ENCODE results near the gene KEL.
"Not testable (repeated sequence)": the region's sequence is repeated elsewhere in the genome, so short reads cannot be mapped to it uniquely, and the experiment has no call there.

Gene KEL

GRCh38 chr7:142992427-142992826 lies 30.3 kb upstream of the KEL start:
- DNase-seq (ENCODE audit: extremely low read depth, insufficient read length): no peak
- no peaks in the 10 kb centered on the region for H3K36me3 ChIP-seq (ENCODE audit: control insufficient read depth, insufficient read depth, low read length)
- no peaks in the 10 kb centered on the region; the same call in 1 of the 2 replicates for H3K27me3 ChIP-seq (replicated peaks; ENCODE audit: control insufficient read depth, insufficient read depth, low read length)
- TF ChIP-seq CTCF (IDR thresholded peaks at IDR 0.05; ENCODE audit: insufficient read depth, low read length, poor library complexity, severe bottlenecking): no peak
- H3K4me3 ChIP-seq (replicated peaks; ENCODE audit: low read depth, low read length): no peak overlapping the region

- no peak overlapping the region for H3K4me3 ChIP-seq (replicated peaks; ENCODE audit: low read depth, low read length)
- no peaks in the 10 kb centered on the region for H3K27me3 ChIP-seq (replicated peaks; ENCODE audit: control insufficient read depth, insufficient read depth, low read length)
- no peak for DNase-seq (ENCODE audit: extremely low read depth, insufficient read length)
- no peak for TF ChIP-seq CTCF (IDR thresholded peaks at IDR 0.05; ENCODE audit: insufficient read depth, low read length, poor library complexity, severe bottlenecking)
- H3K36me3 ChIP-seq (ENCODE audit: control insufficient read depth, insufficient read depth, low read length): no peaks in the 10 kb centered on the region
Observed at GRCh38 chr7:142984297-142984696, 22.1 kb upstream of the KEL start.

GRCh38 chr7:142983825-142984224 lies 21.7 kb upstream of the KEL start:
- no peak for TF ChIP-seq CTCF (IDR thresholded peaks at IDR 0.05; ENCODE audit: insufficient read depth, low read length, poor library complexity, severe bottlenecking)

GRCh38 chr7:142978402-142978801 lies 16.2 kb upstream of the KEL start:
- H3K4me3 ChIP-seq (replicated peaks; ENCODE audit: low read depth, low read length); H3K27me3 ChIP-seq (replicated peaks; ENCODE audit: control insufficient read depth, insufficient read depth, low read length); H3K36me3 ChIP-seq (ENCODE audit: control insufficient read depth, insufficient read depth, low read length); DNase-seq (ENCODE audit: extremely low read depth, insufficient read length): not testable (repeated sequence)

More at GRCh38 chr7:142983825-142984224, 21.7 kb upstream of the KEL start:
- no peaks in the 10 kb centered on the region for H3K27me3 ChIP-seq (replicated peaks; ENCODE audit: control insufficient read depth, insufficient read depth, low read length)
- H3K4me3 ChIP-seq (replicated peaks; ENCODE audit: low read depth, low read length): no peak overlapping the region
- no peak for DNase-seq (ENCODE audit: extremely low read depth, insufficient read length)
- H3K36me3 ChIP-seq (ENCODE audit: control insufficient read depth, insufficient read depth, low read length): no peaks in the 10 kb centered on the region

- Histone ChIP-seq H3K27me3 (replicated peaks; ENCODE audit: control insufficient read depth, insufficient read depth, low read length) (no peaks in the 10 kb centered on the region), H3K36me3 (ENCODE audit: control insufficient read depth, insufficient read depth, low read length) (no peaks in the 10 kb centered on the region), H3K4me3 (replicated peaks; ENCODE audit: low read depth, low read length) (no peak overlapping the region)
- TF ChIP-seq CTCF (IDR thresholded peaks at IDR 0.05; ENCODE audit: insufficient read depth, low read length, poor library complexity, severe bottlenecking): no peak
- no peak for DNase-seq (ENCODE audit: extremely low read depth, insufficient read length)
Observed at GRCh38 chr7:142974626-142975025, 12.5 kb upstream of the KEL start.

GRCh38 chr7:142969183-142969582 lies 7.0 kb upstream of the KEL start:
- Histone ChIP-seq H3K36me3 (ENCODE audit: control insufficient read depth, insufficient read depth, low read length) (no peaks in the 10 kb centered on the region), H3K27me3 (replicated peaks; ENCODE audit: control insufficient read depth, insufficient read depth, low read length) (no peaks in the 10 kb centered on the region), H3K4me3 (replicated peaks; ENCODE audit: low read depth, low read length) (no peak overlapping the region)
- DNase-seq (ENCODE audit: extremely low read depth, insufficient read length): no peak
- no peak for TF ChIP-seq CTCF (IDR thresholded peaks at IDR 0.05; ENCODE audit: insufficient read depth, low read length, poor library complexity, severe bottlenecking)

Measured in GM06990 (cell line).